ENCODE measurements around the gene MYH9. TPM values are rescaled to one million over a fixed set of nuclear protein-coding genes. Genes with fewer than 3 reads are reported as not detected.

MYH9 gene
- total RNA-seq, 2 donors from 2014 or later, result 294 to 323 TPM

GRCh38 chr22:36340621-36341020 lies 47.1 kb downstream of the MYH9 start:
- 60 to 72% methylated on average over 9 of the region's 9 CpGs for WGBS, 2 donors
- H3K36me3 ChIP-seq (replicated peaks in 1 of 2; ENCODE audit: insufficient read depth in 1 of 2, low read depth in 2 of 2), result peaks cover 0 to 18% of the 10 kb centered on the region in 2 donors
- peaks cover 68% of the 10 kb centered on the region for H3K4me1 ChIP-seq
- H3K9me3 ChIP-seq, result no peaks in the 10 kb centered on the region
- no peak for ATAC-seq
- H3K27ac ChIP-seq, result peak overlapping the region in 3 of 4 donors; percentile 36 to 84 (median 59)
- TF ChIP-seq POLR2A (IDR thresholded peaks at IDR 0.05) (no peak), CTCF (IDR thresholded peaks at IDR 0.05) (no peak)
- no peak overlapping the region for H3K4me3 ChIP-seq
- DNase-seq, result no peak
- intact Hi-C loops (cut with DNase I), result no loop called here
- no peaks in the 10 kb centered on the region for H3K27me3 ChIP-seq

- peaks cover 68% of the 10 kb centered on the region for H3K4me1 ChIP-seq
- TF ChIP-seq POLR2A (IDR thresholded peaks at IDR 0.05) (no peak), CTCF (IDR thresholded peaks at IDR 0.05) (no peak)
- ATAC-seq (no peak), DNase-seq (no peak)
- no peaks in the 10 kb centered on the region for H3K9me3 ChIP-seq
- H3K27ac ChIP-seq, result peak overlapping the region in 3 of 4 donors; percentile 4 to 94 (median 7)
- H3K27me3 ChIP-seq, result no peaks in the 10 kb centered on the region
- whole genome bisulfite sequencing, 2 donors, result 70 to 71% methylated on average over 6 of the region's 6 CpGs
- intact Hi-C loops (cut with DNase I), result loop anchor here (5.0 kb wide), 1 partner anchor 43 kb away; no protein-coding TSS in a partner anchor
- no peak overlapping the region for H3K4me3 ChIP-seq
- peaks cover 0 to 18% of the 10 kb centered on the region in 2 donors for H3K36me3 ChIP-seq (replicated peaks in 1 of 2; ENCODE audit: insufficient read depth in 1 of 2, low read depth in 2 of 2)
Measured at GRCh38 chr22:36339171-36340065, 48.3 kb downstream of the MYH9 start.

GRCh38 chr22:36337365-36338130 lies 50.2 kb downstream of the MYH9 start:
- 67 to 77% methylated on average over 8 of the region's 8 CpGs for WGBS, 2 donors
- Histone ChIP-seq H3K9me3 (no peaks in the 10 kb centered on the region), H3K27me3 (no peaks in the 10 kb centered on the region), H3K4me3 (no peak overlapping the region), H3K4me1 (peaks cover 68% of the 10 kb centered on the region), H3K27ac (peak overlapping the region; percentile 84 to 96 (median 90)), H3K36me3 (replicated peaks in 1 of 2; ENCODE audit: insufficient read depth in 1 of 2, low read depth in 2 of 2) (peaks cover 0 to 18% of the 10 kb centered on the region in 2 donors)
- TF ChIP-seq CTCF (IDR thresholded peaks at IDR 0.05), result no peak
- no peak for TF ChIP-seq POLR2A (IDR thresholded peaks at IDR 0.05)
- ATAC-seq (no peak), DNase-seq (no peak)
- intact Hi-C loops (cut with DNase I), result loop anchor here (5.0 kb wide), 1 partner anchor 45 kb away; no protein-coding TSS in a partner anchor

- Histone ChIP-seq H3K4me3 (no peak overlapping the region), H3K4me1 (peaks cover 68% of the 10 kb centered on the region), H3K36me3 (replicated peaks in 1 of 2; ENCODE audit: insufficient read depth in 1 of 2, low read depth in 2 of 2) (peaks cover 0 to 15% of the 10 kb centered on the region in 2 donors), H3K9me3 (no peaks in the 10 kb centered on the region), H3K27ac (peak overlapping the region; percentile 84 to 96 (median 90)), H3K27me3 (no peaks in the 10 kb centered on the region)
- TF ChIP-seq POLR2A (IDR thresholded peaks at IDR 0.05) (peak in 2 of 3 donors; percentile 43 to 48), CTCF (IDR thresholded peaks at IDR 0.05) (peak in 3 of 7 experiments; percentile 16 to 20 (median 17))
- intact Hi-C loops (cut with DNase I), result loop anchor here (5.0 kb wide), 1 partner anchor 46 kb away; no protein-coding TSS in a partner anchor
- peak; percentile 78 for ATAC-seq
- 29 to 31% methylated on average over 14 to 26 of the region's 26 CpGs for WGBS, 2 donors
- peak; percentile 88 to 94 (median 92) for DNase-seq
Measured at GRCh38 chr22:36336246-36337182, 51.3 kb downstream of the MYH9 start.
